Transverse colon (tissue), 4 donors: ENCODE results near the gene ZSCAN26.

ENCODE experiments used
- EP300 ChIP-seq: sonication (generic); formaldehyde crosslinking; IDR thresholded peaks from one replicate; pipeline ENCODE4 v1.6.1; 2017; ENCODE audit warnings: antibody characterized with exemption, low read depth
- POLR2A ChIP-seq: fragments of 450-650 bp; IDR thresholded peaks from one replicate; pipeline ENCODE4 v1.6.1; 2016; ENCODE audit warnings: antibody characterized with exemption, mild to moderate bottlenecking, moderate library complexity
- POLR2AphosphoS5 ChIP-seq, 3 donors: sonication (generic); formaldehyde crosslinking; IDR thresholded peaks; one replicate each; pipeline ENCODE4 v1.6.1; 2016; ENCODE audit warnings: antibody characterized with exemption in 3 of 3
- TF ChIP-seq, protein P1 (sequence below), 5 experiments: fragments of 200-600 bp in 3 of 5; fragments of 450-650 bp in 2 of 5; sonication (generic) in 3 of 5; IDR thresholded peaks; 1 replicate in 2 of 5; 2 replicates in 3 of 5; pipeline ENCODE4 v1.5.1; 2016 to 2017; ENCODE audit warnings: antibody characterized with exemption in 5 of 5, inconsistent platforms in 3 of 5, mild to moderate bottlenecking in 2 of 5, moderate library complexity in 1 of 5

DNA sequence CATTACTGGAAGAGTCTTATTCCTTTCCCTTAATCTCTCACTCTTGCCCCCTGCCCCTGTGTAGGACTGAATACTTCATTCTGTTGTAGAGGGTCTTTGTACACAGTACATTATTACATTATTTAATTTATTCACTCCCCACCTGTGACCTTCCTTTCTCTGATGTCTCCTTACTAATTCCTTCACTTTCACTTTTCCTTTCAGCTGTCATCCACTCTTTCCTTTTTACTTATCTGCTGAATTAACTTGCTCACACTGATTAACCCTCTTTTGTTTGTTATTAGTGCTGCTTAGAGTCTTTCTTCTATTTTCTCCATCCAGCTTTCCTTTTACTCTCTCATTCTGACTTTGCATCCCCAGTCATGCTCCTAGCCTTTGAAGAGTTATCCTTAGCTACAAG, 7.9 kb downstream of the ZSCAN26 start:
- TF ChIP-seq POLR2AphosphoS5 (IDR thresholded peaks at IDR 0.05) (no peak), POLR2A (no peak), EP300 (no peak)
- TF ChIP-seq, protein P1, sequence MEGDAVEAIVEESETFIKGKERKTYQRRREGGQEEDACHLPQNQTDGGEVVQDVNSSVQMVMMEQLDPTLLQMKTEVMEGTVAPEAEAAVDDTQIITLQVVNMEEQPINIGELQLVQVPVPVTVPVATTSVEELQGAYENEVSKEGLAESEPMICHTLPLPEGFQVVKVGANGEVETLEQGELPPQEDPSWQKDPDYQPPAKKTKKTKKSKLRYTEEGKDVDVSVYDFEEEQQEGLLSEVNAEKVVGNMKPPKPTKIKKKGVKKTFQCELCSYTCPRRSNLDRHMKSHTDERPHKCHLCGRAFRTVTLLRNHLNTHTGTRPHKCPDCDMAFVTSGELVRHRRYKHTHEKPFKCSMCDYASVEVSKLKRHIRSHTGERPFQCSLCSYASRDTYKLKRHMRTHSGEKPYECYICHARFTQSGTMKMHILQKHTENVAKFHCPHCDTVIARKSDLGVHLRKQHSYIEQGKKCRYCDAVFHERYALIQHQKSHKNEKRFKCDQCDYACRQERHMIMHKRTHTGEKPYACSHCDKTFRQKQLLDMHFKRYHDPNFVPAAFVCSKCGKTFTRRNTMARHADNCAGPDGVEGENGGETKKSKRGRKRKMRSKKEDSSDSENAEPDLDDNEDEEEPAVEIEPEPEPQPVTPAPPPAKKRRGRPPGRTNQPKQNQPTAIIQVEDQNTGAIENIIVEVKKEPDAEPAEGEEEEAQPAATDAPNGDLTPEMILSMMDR (IDR thresholded peaks at IDR 0.05): no peak
